DMS114 treated with DMSO at 0.1 percent for 48 hours (cell line): ENCODE measurements around the gene CHD6.

ENCODE experiments used
- DNase-seq: peaks from one replicate; lab custom pipeline; 2025; ENCODE audit not compliant: unreplicated experiment; lab: John Stamatoyannopoulos, UW

CHD6 gene

GRCh38 chr20:41395667-41396664, 222.2 kb downstream of the CHD6 start:
- no peak for DNase-seq

- no peak for DNase-seq
Observed at GRCh38 chr20:41394931-41395666, 223.1 kb downstream of the CHD6 start.

GRCh38 chr20:41394081-41394480, 224.1 kb downstream of the CHD6 start:
- no peak for DNase-seq

- DNase-seq = no peak
Observed at GRCh38 chr20:41393705-41394066, 224.5 kb downstream of the CHD6 start.

GRCh38 chr20:41392871-41393704, 225.1 kb downstream of the CHD6 start:
- DNase-seq = no peak

GRCh38 chr20:41392295-41392694, 225.9 kb downstream of the CHD6 start:
- DNase-seq = no peak

GRCh38 chr20:41391587-41392001, 226.6 kb downstream of the CHD6 start:
- no peak for DNase-seq

GRCh38 chr20:41390889-41391288, 227.3 kb downstream of the CHD6 start:
- DNase-seq = no peak

GRCh38 chr20:41387444-41387851, 230.7 kb downstream of the CHD6 start:
- no peak for DNase-seq

GRCh38 chr20:41386502-41387427, 231.4 kb downstream of the CHD6 start:
- DNase-seq = no peak

- DNase-seq = no peak
Observed at GRCh38 chr20:41382791-41383305, 235.3 kb downstream of the CHD6 start.

- no peak for DNase-seq
Observed at GRCh38 chr20:41380551-41381193, 237.5 kb downstream of the CHD6 start.

GRCh38 chr20:41379551-41379950, 238.6 kb downstream of the CHD6 start:
- DNase-seq = no peak

- DNase-seq = no peak
Observed at GRCh38 chr20:41377275-41377674, 240.9 kb downstream of the CHD6 start.

- no peak for DNase-seq
Observed at GRCh38 chr20:41376349-41376748, 241.8 kb downstream of the CHD6 start.

GRCh38 chr20:41375846-41376245, 242.3 kb downstream of the CHD6 start:
- no peak for DNase-seq

GRCh38 chr20:41373931-41374920, 244.0 kb downstream of the CHD6 start:
- DNase-seq = no peak

GRCh38 chr20:41373251-41373783, 244.9 kb downstream of the CHD6 start:
- DNase-seq = no peak
